Progenitor cell of endocrine pancreas (in vitro differentiated cells): Measurements from ENCODE around the gene UBE2J2. TPM values are rescaled to one million over a fixed set of nuclear protein-coding genes. Genes with fewer than 3 reads are reported as not detected.

Experiments used
- DNase-seq: peaks from one replicate; pipeline ENCODE4 v3.0.0; 2021; ENCODE audit warnings: low spot score; ENCODE audit not compliant: unreplicated experiment
- H3K27ac Mint-ChIP-seq: 2 replicates; pipeline ENCODE4 v1.8.0; 2021; ENCODE audit warnings: mild to moderate bottlenecking, moderate library complexity, mixed read lengths
- H3K27me3 Mint-ChIP-seq: 2 replicates; pipeline ENCODE4 v1.8.0; 2021; ENCODE audit warnings: mixed read lengths
- H3K36me3 Mint-ChIP-seq: 2 replicates; pipeline ENCODE4 v1.8.0; 2022; ENCODE audit warnings: mixed read lengths; ENCODE audit not compliant: insufficient read depth
- H3K4me1 Mint-ChIP-seq: 2 replicates; pipeline ENCODE4 v1.8.0; 2021; ENCODE audit warnings: low read depth, mixed read lengths
- H3K4me3 Mint-ChIP-seq: 2 replicates; pipeline ENCODE4 v1.8.0; 2021; ENCODE audit warnings: low read depth, mild to moderate bottlenecking, moderate library complexity, mixed read lengths
- H3K9me3 Mint-ChIP-seq: 2 replicates; pipeline ENCODE4 v1.8.0; 2021; ENCODE audit warnings: low read depth, mixed read lengths
- CTCF ChIP-seq: fragments of 200-600 bp; sonication (generic); IDR thresholded peaks from one replicate; pipeline ENCODE4 v1.5.0; 2021; ENCODE audit warnings: antibody characterized with exemption, mild to moderate bottlenecking; ENCODE audit not compliant: unreplicated experiment
- total RNA-seq: library from RNA; stranded (reverse); gene quantifications from 2 replicates; pipeline ENCODE4 v1.2.1, GENCODE V29; 2021

The UBE2J2 gene
- total RNA-seq, 1 donor from 2014 or later: 73.6 TPM

- Mint-ChIP-seq H3K9me3 (no peaks in the 10 kb centered on the region), H3K27ac (no peak overlapping the region), H3K36me3 (no peaks in the 10 kb centered on the region), H3K27me3 (no peaks in the 10 kb centered on the region), H3K4me1 (no peaks in the 10 kb centered on the region), H3K4me3 (no peak overlapping the region)
- no peak for DNase-seq
- TF ChIP-seq CTCF: no peak
Observed at GRCh38 chr1:1286313-1287261, 12.9 kb upstream of the UBE2J2 start.

- no peak for DNase-seq
- Mint-ChIP-seq H3K4me3 (no peak overlapping the region), H3K9me3 (no peaks in the 10 kb centered on the region), H3K27me3 (no peaks in the 10 kb centered on the region), H3K36me3 (no peaks in the 10 kb centered on the region), H3K27ac (no peak overlapping the region), H3K4me1 (no peaks in the 10 kb centered on the region)
- TF ChIP-seq CTCF: no peak
Observed at GRCh38 chr1:1285611-1286311, 12.1 kb upstream of the UBE2J2 start.

- Mint-ChIP-seq H3K9me3 (no peaks in the 10 kb centered on the region), H3K4me1 (no peaks in the 10 kb centered on the region), H3K27ac (no peak overlapping the region), H3K36me3 (no peaks in the 10 kb centered on the region), H3K27me3 (no peaks in the 10 kb centered on the region), H3K4me3 (no peak overlapping the region)
- TF ChIP-seq CTCF: no peak
- DNase-seq: no peak
Observed at GRCh38 chr1:1285102-1285571, 11.5 kb upstream of the UBE2J2 start.

GRCh38 chr1:1284221-1285101 is 10.8 kb upstream of the UBE2J2 start:
- H3K27me3 Mint-ChIP-seq: no peaks in the 10 kb centered on the region
- no peak for TF ChIP-seq CTCF
- H3K4me1 Mint-ChIP-seq: no peaks in the 10 kb centered on the region
- no peak overlapping the region for H3K4me3 Mint-ChIP-seq
- H3K27ac Mint-ChIP-seq: no peak overlapping the region
- no peaks in the 10 kb centered on the region for H3K9me3 Mint-ChIP-seq
- no peak for DNase-seq
- no peaks in the 10 kb centered on the region for H3K36me3 Mint-ChIP-seq

- no peak for TF ChIP-seq CTCF
- Mint-ChIP-seq H3K27ac (no peak overlapping the region), H3K36me3 (no peaks in the 10 kb centered on the region), H3K4me3 (no peak overlapping the region), H3K27me3 (no peaks in the 10 kb centered on the region), H3K4me1 (no peaks in the 10 kb centered on the region), H3K9me3 (no peaks in the 10 kb centered on the region)
- DNase-seq: no peak
Observed at GRCh38 chr1:1283821-1284220, 10.2 kb upstream of the UBE2J2 start.
